Parathyroid adenoma (tissue), 2 donors: ENCODE results near the gene FES.

ENCODE experiments used
- H2AFZ ChIP-seq: fragments of 300-600 bp; sonication (generic); one replicate; pipeline ENCODE4 v1.7.0; 2017; ENCODE audit warnings: antibody characterized with exemption, mild to moderate bottlenecking
- H3K27ac ChIP-seq: fragments of 300-600 bp; sonication (generic); one replicate; pipeline ENCODE4 v1.7.0; 2017
- H3K27me3 ChIP-seq: fragments of 300-600 bp; sonication (generic); one replicate; pipeline ENCODE4 v1.7.0; 2017; ENCODE audit warnings: low read length; ENCODE audit not compliant: control insufficient read depth, insufficient read depth
- H3K36me3 ChIP-seq: fragments of 300-600 bp; sonication (generic); one replicate; pipeline ENCODE4 v1.7.0; 2017; ENCODE audit warnings: low read length; ENCODE audit not compliant: control insufficient read depth, insufficient read depth
- H3K4me1 ChIP-seq: fragments of 300-600 bp; sonication (generic); one replicate; pipeline ENCODE4 v1.7.0; 2017; ENCODE audit warnings: control low read depth
- H3K4me2 ChIP-seq: fragments of 300-600 bp; sonication (generic); one replicate; pipeline ENCODE4 v1.7.0; 2017; ENCODE audit warnings: low read length
- H3K4me3 ChIP-seq: fragments of 300-600 bp; sonication (generic); one replicate; pipeline ENCODE4 v1.7.0; 2017; ENCODE audit warnings: low read depth, low read length
- H3K79me2 ChIP-seq: fragments of 300-600 bp; sonication (generic); one replicate; pipeline ENCODE4 v1.7.0; 2017; ENCODE audit warnings: control low read depth
- H3K9ac ChIP-seq: fragments of 300-600 bp; sonication (generic); one replicate; pipeline ENCODE4 v1.7.0; 2017; ENCODE audit warnings: mild to moderate bottlenecking
- H3K9me3 ChIP-seq: fragments of 300-600 bp; sonication (generic); one replicate; pipeline ENCODE4 v1.7.0; 2017; ENCODE audit warnings: low read length; ENCODE audit not compliant: control insufficient read depth
- CTCF ChIP-seq: fragments of 300-600 bp; sonication (generic); IDR thresholded peaks from one replicate; pipeline ENCODE4 v1.7.0; 2017; ENCODE audit warnings: antibody characterized with exemption, mild to moderate bottlenecking
- donor health status: primary hyperparathyroidism.

Gene FES

GRCh38 chr15:90891346-90891949 is 7.1 kb downstream of the FES start:
- Histone ChIP-seq H3K27me3 (no peaks in the 10 kb centered on the region), H3K4me2 (no peak overlapping the region), H3K4me3 (no peak overlapping the region), H3K4me1 (no peaks in the 10 kb centered on the region), H2AFZ (no peak overlapping the region), H3K9ac (no peak overlapping the region), H3K27ac (no peak overlapping the region), H3K79me2 (no peaks in the 10 kb centered on the region), H3K36me3 (no peaks in the 10 kb centered on the region), H3K9me3 (no peaks in the 10 kb centered on the region)
- no peak for TF ChIP-seq CTCF

- Histone ChIP-seq H3K27me3 (no peaks in the 10 kb centered on the region), H3K4me2 (no peak overlapping the region), H3K9me3 (no peaks in the 10 kb centered on the region), H3K79me2 (no peaks in the 10 kb centered on the region), H2AFZ (no peak overlapping the region), H3K27ac (no peak overlapping the region), H3K36me3 (no peaks in the 10 kb centered on the region), H3K9ac (no peak overlapping the region), H3K4me1 (no peaks in the 10 kb centered on the region), H3K4me3 (no peak overlapping the region)
- no peak for TF ChIP-seq CTCF
These were observed 7.7 kb downstream of the FES start for GRCh38 chr15:90892023-90892422.

- Histone ChIP-seq H3K79me2 (no peaks in the 10 kb centered on the region), H3K27me3 (no peaks in the 10 kb centered on the region), H3K4me3 (no peak overlapping the region), H2AFZ (no peak overlapping the region), H3K9me3 (no peaks in the 10 kb centered on the region), H3K4me2 (no peak overlapping the region), H3K27ac (no peak overlapping the region), H3K36me3 (no peaks in the 10 kb centered on the region), H3K9ac (no peak overlapping the region), H3K4me1 (no peaks in the 10 kb centered on the region)
- TF ChIP-seq CTCF: no peak
These were observed 8.3 kb downstream of the FES start for GRCh38 chr15:90892498-90893174.

GRCh38 chr15:90893175-90894090 is 9.1 kb downstream of the FES start:
- no peak for TF ChIP-seq CTCF
- H3K4me3 ChIP-seq: no peak overlapping the region
- H3K4me2 ChIP-seq: no peak overlapping the region
- H3K4me1 ChIP-seq: no peaks in the 10 kb centered on the region
- H3K36me3 ChIP-seq: no peaks in the 10 kb centered on the region
- no peak overlapping the region for H2AFZ ChIP-seq
- no peak overlapping the region for H3K27ac ChIP-seq
- H3K9me3 ChIP-seq: no peaks in the 10 kb centered on the region
- no peaks in the 10 kb centered on the region for H3K27me3 ChIP-seq
- no peaks in the 10 kb centered on the region for H3K79me2 ChIP-seq
- no peak overlapping the region for H3K9ac ChIP-seq
